NCI-H146 treated with DMSO at 0.1 percent for 48 hours (cell line): ENCODE results near the gene TWF2.

ENCODE experiments used
- DNase-seq: peaks from one replicate; lab custom pipeline; 2025; ENCODE audit not compliant: unreplicated experiment; lab: John Stamatoyannopoulos, UW

TWF2 gene

DNA sequence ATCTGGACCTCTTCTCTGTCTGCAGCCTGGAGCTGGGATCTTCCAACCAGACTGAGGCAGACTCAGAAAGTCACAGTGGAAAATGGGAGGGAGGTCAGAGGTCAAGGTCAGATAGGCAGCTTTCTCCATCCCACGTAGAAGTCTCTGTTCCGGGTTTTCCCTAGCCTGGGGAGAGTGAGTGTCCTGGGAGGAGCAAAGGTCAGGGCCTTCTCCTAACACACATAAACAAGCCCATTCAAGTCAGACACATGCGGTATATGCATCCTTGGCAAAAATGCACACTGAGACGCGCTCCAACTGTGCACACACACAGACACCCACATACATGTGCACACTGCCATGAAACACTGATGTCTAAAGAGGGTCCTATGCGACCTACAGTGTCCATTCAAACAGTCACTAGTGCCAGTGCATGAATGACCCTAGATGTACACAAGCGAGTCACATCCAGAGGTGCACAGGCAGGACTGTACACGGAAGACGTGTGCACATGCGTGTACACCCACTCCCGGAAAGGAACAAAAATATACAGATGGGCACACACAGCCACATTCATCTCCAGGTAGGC is 681 bp downstream of the TWF2 start:
- DNase-seq = no peak

DNA sequence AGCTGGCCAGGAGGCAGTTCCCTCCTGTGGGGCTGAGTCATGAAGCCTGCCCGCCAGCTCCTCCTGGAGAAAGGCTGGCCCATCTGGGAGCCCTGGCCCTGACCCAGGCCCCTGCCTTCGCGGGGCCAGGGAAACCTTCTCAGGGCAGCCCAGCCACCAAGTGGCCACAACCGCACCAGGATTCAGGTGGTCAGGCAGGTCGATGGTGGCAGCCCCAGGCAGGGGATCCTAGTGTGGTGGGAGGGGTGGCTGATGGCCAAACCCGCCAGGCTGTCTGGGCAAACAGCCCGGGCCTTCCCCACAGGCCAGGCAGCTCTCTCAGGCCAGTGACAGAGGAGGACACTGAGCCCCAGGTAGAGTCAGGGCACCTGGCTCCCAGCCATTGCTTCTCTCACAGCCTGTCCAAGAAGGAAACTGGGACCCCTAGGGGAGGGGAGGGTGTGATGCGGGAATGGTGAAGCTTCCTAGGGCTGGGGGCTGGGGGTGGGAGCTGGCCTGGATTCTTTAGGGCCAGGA is 1.2 kb downstream of the TWF2 start:
- DNase-seq = no peak

DNA sequence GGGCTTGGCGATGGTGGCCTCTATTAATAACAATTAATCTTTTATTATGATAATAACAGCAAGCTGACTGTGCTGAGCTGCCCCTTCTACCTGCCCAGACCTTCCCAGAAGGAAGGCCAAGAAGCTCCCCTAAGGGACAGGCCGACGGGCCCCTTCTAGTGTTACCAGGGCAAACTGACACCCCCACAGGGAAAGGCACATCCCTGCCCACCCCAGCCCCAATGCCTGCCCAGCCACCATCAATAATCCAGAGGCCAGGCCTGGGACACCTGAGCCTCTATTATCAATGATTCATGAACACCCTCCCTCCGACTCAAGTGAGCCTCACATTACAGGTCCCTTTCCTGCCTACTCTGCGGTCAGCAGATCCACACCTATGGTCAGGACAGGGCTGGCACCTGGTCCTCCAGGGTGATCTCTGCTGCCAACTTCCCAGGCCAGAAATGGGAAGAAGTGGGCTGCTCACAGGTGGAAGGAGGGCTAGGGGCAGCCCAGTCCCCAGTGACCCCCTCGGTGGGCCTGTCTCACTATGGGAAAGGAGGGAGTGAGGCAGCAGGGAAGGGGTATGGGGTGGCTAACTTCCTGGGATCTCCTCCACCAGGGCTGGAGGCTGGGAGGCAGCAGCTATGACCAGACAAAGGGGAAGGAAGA is 1.8 kb downstream of the TWF2 start:
- DNase-seq = no peak

DNA sequence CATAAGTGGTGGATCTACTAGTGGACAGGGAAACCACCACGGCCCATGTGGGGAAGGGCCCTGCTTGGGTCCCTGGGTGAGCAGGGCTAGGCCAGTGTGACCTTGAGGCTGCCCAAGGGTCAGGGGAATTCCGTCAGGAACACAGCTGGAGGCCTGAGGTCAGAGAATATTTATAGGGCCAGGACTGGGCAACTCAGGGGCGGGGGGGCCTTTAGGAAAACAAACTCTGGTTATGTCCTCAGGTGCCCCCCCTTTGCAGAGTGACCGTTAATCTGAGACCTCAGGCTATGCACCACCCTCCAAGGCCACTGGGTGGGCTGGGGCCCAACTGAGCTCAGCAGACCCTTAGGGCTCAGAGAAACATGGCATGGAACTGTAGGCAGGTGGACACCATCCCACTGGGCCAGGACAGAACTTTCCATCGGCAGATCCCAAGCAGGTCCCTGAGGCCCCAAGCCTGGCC is 2.5 kb downstream of the TWF2 start:
- DNase-seq = no peak

DNA sequence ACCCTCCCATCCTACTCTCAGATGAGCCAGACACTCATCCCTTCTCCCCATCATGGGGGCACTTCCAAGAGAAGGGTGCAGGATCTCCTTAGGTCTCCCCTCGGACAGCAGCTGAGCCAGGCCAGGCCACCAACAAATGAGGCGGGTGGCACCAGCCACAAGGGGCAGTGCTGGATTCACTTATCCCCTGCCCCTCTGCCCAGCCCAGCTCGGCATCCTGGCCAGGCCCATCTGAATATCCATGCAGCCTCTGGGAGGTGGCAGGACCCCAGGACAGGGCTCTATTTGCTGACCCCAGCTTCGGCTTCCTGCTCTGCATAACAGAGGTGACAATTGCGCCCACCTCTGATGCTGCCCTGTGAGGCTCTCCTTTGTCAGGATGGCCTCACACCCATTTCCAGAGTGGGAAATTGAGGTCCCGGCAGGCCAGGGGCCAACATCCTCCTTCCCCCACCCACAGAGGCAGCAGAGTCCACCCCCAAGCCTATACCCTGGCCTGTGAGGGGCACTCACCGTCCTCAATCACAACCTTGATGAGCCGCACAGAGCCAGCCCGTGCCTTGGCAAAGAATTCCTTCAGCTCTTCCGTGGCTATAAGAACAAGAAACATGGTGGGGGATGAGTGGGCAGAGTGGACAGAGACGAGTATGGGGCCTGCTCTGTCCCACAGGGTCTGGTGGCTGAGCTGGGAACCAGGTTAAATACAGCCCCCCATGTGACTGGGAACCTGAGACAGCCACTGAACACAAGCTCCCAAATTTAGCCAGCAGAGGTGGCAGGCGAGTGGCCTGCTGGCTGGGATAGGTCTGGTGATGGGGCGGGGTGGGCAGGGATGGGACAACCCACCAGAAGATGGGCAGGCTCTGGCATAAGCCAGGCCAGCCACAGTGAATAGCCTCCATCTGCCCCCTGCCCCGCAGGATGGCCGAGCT is 4.2 kb downstream of the TWF2 start:
- no peak for DNase-seq

DNA sequence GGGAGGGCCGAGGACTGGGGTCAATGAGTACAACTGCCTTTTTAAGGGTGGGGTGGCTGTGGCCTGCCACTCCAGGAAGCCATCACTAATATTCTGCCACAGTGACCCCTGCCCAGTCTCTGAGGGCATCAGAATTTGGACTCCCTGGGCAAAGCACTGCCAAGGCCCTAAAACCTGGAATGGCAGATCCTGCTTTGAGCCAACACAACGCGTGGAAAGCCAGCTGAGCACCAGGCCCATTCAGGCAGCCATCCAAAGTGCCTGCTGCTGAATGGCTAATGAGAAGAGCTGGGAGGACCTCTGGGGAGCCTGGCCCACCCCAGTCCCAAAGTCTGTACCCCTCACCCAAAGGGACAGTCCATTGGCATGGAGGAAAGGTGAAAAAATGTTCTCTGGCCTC is 5.0 kb downstream of the TWF2 start:
- no peak for DNase-seq

DNA sequence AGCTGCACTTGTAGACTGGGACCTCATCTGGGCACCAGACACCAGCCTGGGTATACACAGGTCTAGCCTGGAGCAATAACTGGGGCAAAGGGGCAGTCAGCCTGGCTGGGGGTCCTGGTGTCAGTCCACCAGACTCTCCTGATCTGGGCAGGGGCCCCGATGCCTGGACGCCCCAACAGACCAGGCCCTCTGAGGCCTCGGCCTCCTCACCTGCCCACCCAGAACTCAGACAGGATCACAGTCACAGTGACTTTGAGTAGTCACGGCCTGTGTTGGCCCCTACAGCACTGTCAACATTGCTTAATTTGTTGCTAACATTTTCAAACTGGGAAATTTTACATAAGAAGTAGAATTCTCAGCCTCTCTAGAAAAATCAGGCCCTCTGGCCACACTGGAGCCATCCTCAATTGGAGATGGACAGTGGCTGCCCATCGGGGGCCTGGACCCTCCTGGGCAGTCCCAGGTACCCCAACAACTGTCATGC is 5.8 kb downstream of the TWF2 start:
- no peak for DNase-seq

DNA sequence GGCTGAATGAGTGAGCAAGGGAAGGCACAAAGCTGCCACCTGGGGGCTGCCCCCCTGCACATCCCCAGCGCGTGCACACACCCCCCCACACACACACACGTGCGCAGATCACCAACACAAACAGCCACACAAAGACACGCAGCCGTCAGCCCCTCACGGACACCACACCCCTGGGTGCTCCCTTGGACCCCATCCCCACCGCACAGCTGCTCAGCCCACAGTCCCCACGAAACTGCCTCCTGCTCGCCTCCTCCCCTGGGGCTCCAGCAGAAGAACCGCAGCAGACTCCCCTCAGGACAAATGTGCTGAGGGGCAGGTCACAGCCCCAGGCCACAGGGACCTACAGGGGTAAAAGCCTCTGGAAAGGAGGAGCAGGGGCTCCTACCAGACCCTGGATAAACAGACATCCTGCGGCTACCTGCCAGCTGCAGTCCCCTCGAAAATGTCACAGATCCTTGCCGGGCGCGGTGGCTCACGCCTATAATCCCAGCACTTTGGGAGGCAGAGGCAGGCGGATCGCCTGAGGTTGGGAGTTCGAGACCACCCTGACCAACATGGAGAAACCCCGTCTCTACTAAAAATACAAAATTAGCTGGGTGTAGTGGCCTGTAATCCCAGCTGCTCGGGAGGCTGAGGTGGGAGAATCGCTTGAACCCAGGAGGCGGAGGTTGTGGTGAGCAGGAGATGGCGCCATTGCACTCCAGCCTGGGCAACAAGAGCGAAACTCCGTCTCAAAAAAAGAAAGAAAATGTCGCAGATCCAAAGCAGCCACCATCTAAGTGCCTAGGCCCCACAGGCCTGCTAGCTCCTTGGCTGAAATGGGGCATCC is 6.5 kb downstream of the TWF2 start:
- DNase-seq = no peak

DNA sequence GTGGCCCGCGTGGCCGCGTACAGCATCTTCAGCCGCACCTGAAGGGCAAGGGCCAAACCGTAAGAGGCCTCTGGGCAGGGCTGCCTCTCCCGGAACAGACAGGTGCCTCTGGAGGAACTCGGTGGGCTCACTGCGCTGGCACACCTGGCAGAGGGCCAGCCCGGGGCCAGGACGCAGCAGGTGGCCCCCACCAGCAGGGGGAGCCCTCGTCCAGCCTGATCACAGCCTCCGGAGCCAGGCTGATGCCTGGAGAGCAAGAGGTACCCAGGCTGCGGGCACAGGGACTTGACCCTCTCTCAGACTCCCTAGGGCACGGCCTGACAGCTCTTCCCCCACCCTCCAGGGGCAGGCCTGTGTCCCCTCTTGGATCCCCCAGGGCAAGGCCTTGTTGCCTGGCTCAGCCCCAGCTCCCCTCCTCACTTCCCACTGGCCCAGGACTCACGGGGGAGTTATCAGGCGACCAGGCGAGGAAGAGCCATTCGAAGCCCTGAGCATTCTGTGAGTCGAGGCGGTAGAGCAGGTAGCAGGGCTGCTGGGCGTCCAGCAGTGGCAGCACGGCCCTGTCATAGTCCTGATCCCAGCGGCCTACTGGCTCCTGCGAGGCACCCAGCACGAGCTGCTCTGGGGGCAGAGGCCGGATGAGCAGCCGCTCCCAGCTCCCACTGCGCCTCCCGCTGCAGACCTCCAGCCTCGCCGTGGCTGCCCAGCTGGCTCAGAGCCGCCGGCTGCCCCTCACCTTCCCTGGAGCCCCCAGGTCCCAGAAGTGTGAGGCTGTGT is 7.3 kb downstream of the TWF2 start:
- no peak for DNase-seq

DNA sequence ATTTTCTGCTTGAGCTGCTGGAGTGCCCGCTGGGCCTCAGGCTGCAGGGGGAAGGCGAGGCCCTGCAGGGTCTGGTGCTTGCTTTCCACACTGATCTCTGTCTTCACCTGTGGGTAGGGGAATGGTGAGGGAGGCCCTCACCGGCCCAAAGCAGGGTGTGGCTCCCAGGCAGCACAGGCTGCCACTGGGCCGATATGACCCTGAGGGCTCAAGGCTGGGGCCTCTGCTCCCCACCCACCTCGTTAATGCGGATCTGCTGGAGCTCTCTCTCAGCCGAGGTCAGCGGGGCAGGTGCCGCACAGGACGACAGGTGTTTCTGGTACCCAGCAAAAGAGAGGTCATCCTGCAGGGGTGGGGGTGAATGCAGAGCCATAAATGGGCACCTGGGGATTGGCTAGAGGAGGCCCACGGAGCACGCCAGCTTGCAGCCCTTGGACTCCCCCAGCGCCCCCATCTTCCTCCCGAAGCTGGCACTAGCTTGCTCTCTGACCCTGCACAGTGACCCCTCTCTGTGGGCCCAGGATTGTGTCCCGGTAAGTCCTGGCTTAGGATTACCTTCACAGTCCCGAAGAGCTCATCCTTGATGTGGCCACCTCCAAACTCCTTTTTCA is 8.0 kb downstream of the TWF2 start:
- no peak for DNase-seq

DNA sequence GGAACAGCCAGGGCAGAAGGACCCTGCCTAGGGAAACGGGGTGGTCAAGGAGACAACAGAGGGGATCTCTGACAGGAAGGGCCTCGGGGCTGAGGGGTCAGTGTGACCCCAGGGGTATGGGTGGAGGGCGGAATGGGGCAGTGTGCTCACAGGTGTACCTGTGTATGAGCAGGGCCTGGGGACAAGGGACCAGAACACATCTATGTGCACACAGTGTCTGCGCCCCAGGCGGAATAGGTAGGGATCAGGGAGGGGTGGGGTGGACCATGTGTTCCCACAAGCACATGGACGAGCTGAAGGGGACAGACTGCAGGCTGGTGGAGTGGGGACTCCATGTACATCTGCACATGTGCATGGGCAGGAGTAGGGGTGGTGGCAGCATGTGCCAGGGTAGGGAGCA is 8.5 kb downstream of the TWF2 start:
- no peak for DNase-seq

DNA sequence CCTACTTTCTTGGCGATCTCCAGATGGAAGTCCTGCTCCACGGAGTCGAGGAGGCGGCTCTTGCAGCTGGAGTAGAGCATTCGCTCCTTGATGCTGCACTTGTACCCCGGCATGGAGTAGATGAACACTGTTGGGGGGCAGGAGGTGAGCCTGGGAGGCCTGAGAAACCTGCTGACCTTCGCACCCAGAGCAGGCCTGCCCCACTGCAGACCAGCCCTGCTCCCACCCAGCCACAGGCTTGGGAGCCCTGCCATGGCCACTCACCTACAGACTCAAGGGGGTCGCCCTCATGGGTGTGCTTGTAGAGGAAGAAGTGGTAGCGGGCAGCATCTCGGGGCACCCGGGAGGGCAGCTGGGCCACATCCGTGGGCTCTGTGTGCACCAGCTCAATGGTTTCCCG is 9.3 kb downstream of the TWF2 start:
- DNase-seq = no peak

DNA sequence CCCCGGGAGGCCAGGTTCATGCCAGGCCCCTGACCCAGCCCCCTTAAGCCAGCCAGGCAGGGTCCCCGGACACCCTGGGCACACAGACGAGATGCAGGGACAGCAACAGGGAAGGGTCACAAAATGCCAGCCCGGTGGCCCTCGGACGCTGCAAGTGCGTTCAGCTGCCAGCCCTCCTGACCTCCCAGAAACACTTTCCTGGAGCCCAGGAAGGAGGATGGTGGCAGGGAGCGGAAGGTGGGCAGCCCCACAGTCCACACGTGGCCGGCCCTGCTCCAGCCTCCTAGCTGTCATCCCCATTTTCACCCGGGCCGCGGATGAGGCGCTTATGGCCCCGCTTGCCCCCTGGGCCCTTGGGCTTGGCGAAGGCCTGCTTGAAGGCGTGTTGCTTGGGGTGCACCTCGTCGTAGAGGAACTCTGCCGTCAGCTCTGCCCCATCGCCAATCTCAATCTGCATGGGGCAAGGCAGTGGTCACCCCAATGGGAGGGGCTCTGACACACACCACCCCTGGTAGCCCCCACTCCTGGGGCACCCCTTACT is 10.1 kb downstream of the TWF2 start:
- no peak for DNase-seq

DNA sequence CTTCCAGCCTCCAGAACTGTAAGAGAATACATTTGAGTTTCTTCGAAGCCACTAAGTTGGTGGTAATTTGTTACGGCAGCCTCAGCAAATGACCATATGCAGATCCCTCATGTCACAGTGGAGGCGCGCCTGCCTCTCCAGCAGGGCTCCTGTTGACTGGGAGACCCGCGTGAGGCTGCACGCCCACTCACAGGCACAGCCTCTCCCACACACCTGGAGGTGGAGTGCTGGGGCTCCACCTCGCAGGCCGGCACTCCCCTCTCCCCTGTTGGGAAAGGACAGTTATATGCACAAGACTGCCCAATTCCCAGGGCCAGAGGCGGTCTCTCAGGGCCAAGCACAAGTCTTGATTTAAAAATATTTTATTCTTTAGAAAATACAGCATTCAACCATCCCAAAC is 10.7 kb downstream of the TWF2 start:
- no peak for DNase-seq

DNA sequence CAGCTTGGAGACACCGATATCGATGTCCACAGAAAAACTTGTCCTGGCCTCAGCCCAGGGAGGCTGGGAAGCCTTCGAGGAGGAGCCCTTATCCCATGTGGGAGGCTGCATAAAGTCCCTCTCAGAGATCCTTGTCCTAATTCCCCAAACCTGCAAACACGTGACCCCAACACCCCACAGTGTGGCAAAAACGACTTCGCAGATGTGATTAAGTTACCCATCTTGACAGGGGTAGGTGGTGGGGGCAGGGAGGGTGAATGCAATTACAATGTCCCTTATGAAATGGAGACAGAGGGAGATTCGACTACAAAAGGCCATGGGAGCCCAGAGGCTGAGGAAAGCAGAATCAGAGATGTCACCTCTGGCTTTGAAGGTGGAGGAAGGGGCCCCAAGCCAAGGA is 11.2 kb downstream of the TWF2 start:
- DNase-seq = no peak

DNA sequence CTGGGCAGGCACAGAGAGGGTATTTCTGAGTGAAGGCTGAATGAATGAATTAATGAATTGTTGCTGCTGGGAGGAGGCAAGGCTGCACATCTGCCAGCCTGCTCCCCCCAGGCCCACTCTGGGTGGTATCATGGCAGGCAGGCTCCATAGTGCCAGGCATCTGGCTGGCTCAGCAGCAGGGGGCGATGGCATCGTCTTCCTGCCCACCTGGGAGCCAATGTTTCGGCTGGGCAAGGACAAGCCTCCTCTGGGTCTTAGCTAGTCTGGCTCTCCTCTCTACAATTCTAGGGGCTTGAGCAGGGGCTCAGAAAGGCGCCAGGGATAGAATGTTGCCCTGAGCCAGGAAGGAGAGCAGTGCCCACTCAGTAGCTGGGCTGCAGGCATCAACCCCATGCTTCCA is 11.8 kb downstream of the TWF2 start:
- no peak for DNase-seq

DNA sequence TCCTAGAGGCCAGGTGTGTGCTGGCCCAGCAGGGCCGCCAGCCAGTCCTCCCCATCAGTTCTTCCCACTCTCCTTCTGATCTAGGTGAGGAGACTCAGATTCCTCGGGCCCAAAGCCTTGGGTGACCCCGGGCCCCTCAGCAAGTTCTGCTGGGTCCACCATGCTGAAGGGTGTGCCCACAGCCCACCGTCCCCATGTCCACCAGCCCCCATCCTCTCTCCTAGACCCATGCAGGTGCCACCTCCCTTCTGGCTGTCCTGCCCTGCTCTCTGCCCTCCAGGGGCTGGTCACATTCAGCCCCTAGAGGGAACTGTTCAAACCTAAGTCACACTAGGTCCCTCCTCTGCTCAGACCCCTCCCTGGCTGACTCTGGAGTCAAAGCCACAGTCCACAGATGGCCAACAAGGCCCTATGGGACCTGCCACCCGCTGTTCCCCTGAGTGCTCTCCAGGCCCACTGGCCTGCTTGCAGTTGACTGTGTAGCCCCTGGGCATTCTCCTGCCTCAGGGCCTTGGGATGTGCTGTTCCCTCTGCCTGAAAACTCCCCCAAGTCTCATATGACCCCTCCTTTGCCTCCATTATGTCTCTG is 12.6 kb downstream of the TWF2 start:
- DNase-seq = no peak

DNA sequence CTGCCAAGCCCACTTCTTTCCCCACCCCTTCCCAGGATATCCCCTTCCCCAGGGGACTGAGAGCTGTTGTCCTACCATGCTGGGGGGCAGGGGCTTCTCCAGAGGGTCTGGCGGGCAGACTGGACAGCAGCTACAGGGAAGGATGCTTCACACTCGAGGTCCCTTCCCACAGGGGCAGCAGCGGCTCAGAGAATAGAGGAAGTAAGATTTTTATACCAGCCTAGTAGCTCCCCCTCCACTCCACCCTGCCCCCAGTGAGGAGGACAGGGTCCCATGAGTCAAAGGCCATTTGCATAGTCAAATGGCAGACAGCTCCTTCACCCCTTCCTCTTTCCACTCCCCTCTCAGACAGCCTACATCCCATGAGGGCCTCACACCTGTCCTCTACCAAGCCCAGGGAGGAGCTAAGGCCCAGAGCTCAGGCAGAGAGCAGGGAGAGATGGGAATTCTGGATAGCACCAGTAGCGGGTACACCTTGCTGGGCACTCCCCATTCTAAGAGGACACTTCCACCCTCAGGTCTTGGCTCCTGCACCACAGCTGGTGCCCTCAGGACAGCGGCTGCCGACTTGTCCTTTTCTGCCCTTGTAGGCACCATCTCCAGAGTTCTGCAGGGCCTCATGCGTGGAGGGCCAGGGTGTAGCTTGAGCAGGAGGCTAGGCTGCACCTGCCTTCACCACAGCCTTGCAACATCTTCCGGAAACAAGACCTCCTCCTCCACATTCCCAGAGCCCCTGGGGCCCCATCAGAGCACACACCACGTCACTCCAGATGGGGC is 13.3 kb downstream of the TWF2 start, which contains the start of gene TLR9:
TSS of gene TLR9 (minus strand) at position 194 of the 777 bp plus-strand sequence. CDS start at position 78, 116 bp downstream.
- DNase-seq = no peak
